GM18861 (cell line): ENCODE measurements around the gene PPP1R13B.
"Not testable (repeated sequence)": the region's sequence is repeated elsewhere in the genome, so short reads cannot be mapped to it uniquely, and the experiment has no call there.

ENCODE experiments used
- ATAC-seq: cut with Tn5 transposase; IDR thresholded peaks from one replicate; pipeline ENCODE4 v1.9.1; 2021; ENCODE audit not compliant: unreplicated experiment

PPP1R13B gene

GRCh38 chr14:103861413-103862392 is 14.3 kb upstream of the PPP1R13B start:
- no peak for ATAC-seq

- ATAC-seq: no peak
Measured at GRCh38 chr14:103859416-103860202, 12.2 kb upstream of the PPP1R13B start.

GRCh38 chr14:103858063-103858781 is 10.8 kb upstream of the PPP1R13B start:
- ATAC-seq: no peak

- ATAC-seq: no peak
Measured at GRCh38 chr14:103857256-103857655, 9.9 kb upstream of the PPP1R13B start.

- no peak for ATAC-seq
Measured at GRCh38 chr14:103856607-103857006, 9.2 kb upstream of the PPP1R13B start.

GRCh38 chr14:103856105-103856504 is 8.7 kb upstream of the PPP1R13B start:
- no peak for ATAC-seq

GRCh38 chr14:103855734-103856095 is 8.3 kb upstream of the PPP1R13B start:
- ATAC-seq: no peak

- no peak for ATAC-seq
Measured at GRCh38 chr14:103854822-103855733, 7.7 kb upstream of the PPP1R13B start.

- no peak for ATAC-seq
Measured at GRCh38 chr14:103854017-103854808, 6.8 kb upstream of the PPP1R13B start.

GRCh38 chr14:103849151-103849886 is 1.9 kb upstream of the PPP1R13B start:
- no peak for ATAC-seq

GRCh38 chr14:103848175-103849077 is 1.1 kb upstream of the PPP1R13B start:
- ATAC-seq: no peak

GRCh38 chr14:103846543-103847450 is 578 bp downstream of the PPP1R13B start:
- ATAC-seq: peak; percentile 31

- ATAC-seq: no peak
Measured at GRCh38 chr14:103846097-103846496, 1.3 kb downstream of the PPP1R13B start.

GRCh38 chr14:103845327-103845726 is 2.0 kb downstream of the PPP1R13B start:
- no peak for ATAC-seq

- not testable (repeated sequence) for ATAC-seq
Measured at GRCh38 chr14:103841265-103841664, 6.1 kb downstream of the PPP1R13B start.

- no peak for ATAC-seq
Measured at GRCh38 chr14:103840014-103840413, 7.4 kb downstream of the PPP1R13B start.

- no peak for ATAC-seq
Measured at GRCh38 chr14:103839579-103839978, 7.8 kb downstream of the PPP1R13B start.
